Measurements from ENCODE around the gene MYD88.

DNA sequence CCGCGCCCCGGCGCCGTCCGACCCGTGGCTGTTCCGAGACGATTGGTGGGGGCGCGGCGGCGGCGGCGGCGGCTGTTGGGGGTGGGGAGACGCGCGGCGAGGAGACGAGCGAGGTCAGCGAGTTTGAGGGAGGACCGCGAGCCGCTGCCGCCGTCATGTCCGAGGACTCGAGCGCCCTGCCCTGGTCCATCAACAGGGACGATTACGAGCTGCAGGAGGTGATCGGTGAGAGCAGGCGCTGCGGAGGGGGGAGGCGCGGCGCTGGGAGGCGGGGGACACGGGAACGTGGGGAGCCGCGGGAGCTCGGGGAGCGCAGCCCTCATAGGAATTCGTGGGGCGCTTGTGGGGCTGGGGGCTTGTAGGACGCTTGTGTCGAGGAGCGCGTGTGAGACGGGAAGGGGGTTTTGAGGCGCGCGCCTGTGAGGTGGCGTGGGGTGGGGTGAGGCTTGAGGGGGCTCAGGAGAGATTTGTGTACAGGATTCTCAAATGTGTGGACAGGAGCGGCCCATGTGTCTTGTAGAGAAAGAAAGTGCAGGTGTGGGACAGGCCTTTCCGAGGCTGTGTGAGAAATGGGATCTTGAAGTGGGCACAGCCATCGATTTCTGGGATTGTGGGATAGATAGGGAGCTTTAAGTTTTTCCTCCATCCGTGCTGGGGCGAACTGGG is 27.4 kb downstream of the MYD88 start:
- TF ChIP-seq, protein P1, sequence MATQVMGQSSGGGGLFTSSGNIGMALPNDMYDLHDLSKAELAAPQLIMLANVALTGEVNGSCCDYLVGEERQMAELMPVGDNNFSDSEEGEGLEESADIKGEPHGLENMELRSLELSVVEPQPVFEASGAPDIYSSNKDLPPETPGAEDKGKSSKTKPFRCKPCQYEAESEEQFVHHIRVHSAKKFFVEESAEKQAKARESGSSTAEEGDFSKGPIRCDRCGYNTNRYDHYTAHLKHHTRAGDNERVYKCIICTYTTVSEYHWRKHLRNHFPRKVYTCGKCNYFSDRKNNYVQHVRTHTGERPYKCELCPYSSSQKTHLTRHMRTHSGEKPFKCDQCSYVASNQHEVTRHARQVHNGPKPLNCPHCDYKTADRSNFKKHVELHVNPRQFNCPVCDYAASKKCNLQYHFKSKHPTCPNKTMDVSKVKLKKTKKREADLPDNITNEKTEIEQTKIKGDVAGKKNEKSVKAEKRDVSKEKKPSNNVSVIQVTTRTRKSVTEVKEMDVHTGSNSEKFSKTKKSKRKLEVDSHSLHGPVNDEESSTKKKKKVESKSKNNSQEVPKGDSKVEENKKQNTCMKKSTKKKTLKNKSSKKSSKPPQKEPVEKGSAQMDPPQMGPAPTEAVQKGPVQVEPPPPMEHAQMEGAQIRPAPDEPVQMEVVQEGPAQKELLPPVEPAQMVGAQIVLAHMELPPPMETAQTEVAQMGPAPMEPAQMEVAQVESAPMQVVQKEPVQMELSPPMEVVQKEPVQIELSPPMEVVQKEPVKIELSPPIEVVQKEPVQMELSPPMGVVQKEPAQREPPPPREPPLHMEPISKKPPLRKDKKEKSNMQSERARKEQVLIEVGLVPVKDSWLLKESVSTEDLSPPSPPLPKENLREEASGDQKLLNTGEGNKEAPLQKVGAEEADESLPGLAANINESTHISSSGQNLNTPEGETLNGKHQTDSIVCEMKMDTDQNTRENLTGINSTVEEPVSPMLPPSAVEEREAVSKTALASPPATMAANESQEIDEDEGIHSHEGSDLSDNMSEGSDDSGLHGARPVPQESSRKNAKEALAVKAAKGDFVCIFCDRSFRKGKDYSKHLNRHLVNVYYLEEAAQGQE (IDR thresholded peaks at IDR 0.05): no peak
- TF ChIP-seq CTCF (IDR thresholded peaks at IDR 0.05; ENCODE audit: low read depth, low read length, missing input control) (peak; percentile 4), TAF1 (conservative IDR thresholded peaks at IDR 0.05) (no peak), RXRA (IDR thresholded peaks at IDR 0.05) (no peak)

Data from liver (tissue), 3 donors.